ENCODE measurements around the gene ADAMTS19.

Gene ADAMTS19

DNA sequence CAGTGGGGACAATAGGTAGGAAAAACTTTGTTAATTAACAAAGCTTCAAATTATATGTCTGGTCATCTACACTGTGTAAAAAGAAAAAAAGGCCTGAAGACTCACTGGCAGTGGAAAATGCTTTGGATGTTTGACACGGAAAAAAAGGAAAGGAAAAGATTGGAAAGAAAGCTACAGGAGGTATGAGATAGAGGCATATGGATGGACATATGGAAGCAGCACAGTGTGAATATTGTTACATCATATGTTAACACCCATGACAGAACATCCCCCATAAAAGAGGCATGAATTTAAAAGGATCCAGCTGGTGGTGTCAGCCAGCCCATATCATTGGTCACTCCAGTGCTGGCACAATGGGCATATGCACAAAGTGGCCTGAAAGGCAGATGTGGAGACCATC, 19.0 kb upstream of the ADAMTS19 start:
- in situ Hi-C loops (cut with HindIII; ENCODE audit: low pct_unique_long_range_greater_than_20kb, low sequenced_read_pairs) = no loop called here
- no peak for DNase-seq (ENCODE audit: low read depth in 1 of 2, low spot score in 1 of 2)
- no peak for TF ChIP-seq JUND (IDR thresholded peaks at IDR 0.05; ENCODE audit: low read depth)

DNA sequence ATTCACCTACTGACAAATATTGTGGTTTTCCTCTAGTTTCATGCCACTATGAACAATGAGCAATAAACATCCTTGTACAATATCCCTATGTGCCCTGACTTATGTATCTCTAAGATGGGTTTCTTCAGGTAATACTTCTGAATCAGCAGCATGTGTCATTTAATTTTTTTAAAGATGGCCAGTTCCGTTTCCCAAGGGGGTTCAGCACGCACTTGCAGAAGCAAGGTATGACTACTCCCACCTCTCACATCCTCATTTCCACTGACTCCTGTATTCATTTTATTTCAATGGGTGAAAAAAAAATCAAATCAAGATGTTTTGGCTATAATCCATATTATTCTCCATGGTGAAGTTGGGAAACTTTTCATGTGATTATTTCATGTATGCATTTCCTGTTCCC, 14.7 kb upstream of the ADAMTS19 start:
- DNase-seq (ENCODE audit: low read depth in 1 of 2, low spot score in 1 of 2) = no peak
- in situ Hi-C loops (cut with HindIII; ENCODE audit: low pct_unique_long_range_greater_than_20kb, low sequenced_read_pairs) = no loop called here
- TF ChIP-seq JUND (IDR thresholded peaks at IDR 0.05; ENCODE audit: low read depth) = no peak

- in situ Hi-C loops (cut with HindIII; ENCODE audit: low pct_unique_long_range_greater_than_20kb, low sequenced_read_pairs) = no loop called here
- no peak for DNase-seq (ENCODE audit: low read depth in 1 of 2, low spot score in 1 of 2)
- TF ChIP-seq JUND (IDR thresholded peaks at IDR 0.05; ENCODE audit: low read depth) = no peak
Observed at GRCh38 chr5:129447968-129448367, 12.1 kb upstream of the ADAMTS19 start.

- no peak for TF ChIP-seq JUND (IDR thresholded peaks at IDR 0.05; ENCODE audit: low read depth)
- no peak for DNase-seq (ENCODE audit: low read depth in 1 of 2, low spot score in 1 of 2)
- in situ Hi-C loops (cut with HindIII; ENCODE audit: low pct_unique_long_range_greater_than_20kb, low sequenced_read_pairs) = no loop called here
Observed at GRCh38 chr5:129448654-129449053, 11.4 kb upstream of the ADAMTS19 start.

- in situ Hi-C loops (cut with HindIII; ENCODE audit: low pct_unique_long_range_greater_than_20kb, low sequenced_read_pairs) = no loop called here
- DNase-seq (ENCODE audit: low read depth in 1 of 2, low spot score in 1 of 2) = no peak
- no peak for TF ChIP-seq JUND (IDR thresholded peaks at IDR 0.05; ENCODE audit: low read depth)
Observed at GRCh38 chr5:129454461-129454860, 5.6 kb upstream of the ADAMTS19 start.

DNA sequence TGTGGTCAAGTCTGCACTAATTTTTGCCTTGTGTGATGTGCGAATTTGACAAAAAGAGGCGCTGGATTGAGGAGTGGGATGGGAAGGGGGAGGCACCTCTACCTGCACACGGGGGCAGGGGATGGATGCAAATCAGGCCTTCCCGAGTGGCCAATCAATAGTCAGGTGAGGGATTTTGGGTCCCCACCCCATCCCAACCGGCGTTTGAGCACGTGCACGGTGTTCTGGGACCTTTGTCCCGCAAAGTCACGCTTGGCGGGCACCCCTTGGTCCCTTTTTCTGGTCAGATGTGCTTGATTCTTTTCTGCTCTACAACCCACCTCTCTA, 685 bp upstream of the ADAMTS19 start:
- in situ Hi-C loops (cut with HindIII; ENCODE audit: low pct_unique_long_range_greater_than_20kb, low sequenced_read_pairs) = no loop called here
- no peak for TF ChIP-seq JUND (IDR thresholded peaks at IDR 0.05; ENCODE audit: low read depth)

DNA sequence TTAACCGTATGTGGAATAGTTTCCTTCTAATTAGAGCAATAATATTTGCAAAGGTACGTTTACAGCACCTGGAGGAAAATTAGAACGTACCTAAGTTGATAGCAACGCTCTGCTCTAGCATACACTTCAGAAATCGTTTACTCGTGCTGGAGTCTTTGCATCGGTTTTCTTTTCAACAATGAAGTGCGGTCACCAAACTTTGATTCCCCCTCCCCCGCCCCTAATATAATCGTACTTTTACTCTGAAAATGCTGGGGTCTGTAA, 506 bp downstream of the ADAMTS19 start:
- DNase-seq (ENCODE audit: low read depth in 1 of 2, low spot score in 1 of 2) = peak; percentile 9 to 15
- in situ Hi-C loops (cut with HindIII; ENCODE audit: low pct_unique_long_range_greater_than_20kb, low sequenced_read_pairs) = no loop called here
- no peak for TF ChIP-seq JUND (IDR thresholded peaks at IDR 0.05; ENCODE audit: low read depth)

More for the DNA sequence above, 685 bp upstream of the ADAMTS19 start:
- no peak for DNase-seq (ENCODE audit: low read depth in 1 of 2, low spot score in 1 of 2)

- DNase-seq (ENCODE audit: low read depth in 1 of 2, low spot score in 1 of 2) = peak; percentile 76 to 81
- TF ChIP-seq JUND (IDR thresholded peaks at IDR 0.05; ENCODE audit: low read depth) = no peak
- in situ Hi-C loops (cut with HindIII; ENCODE audit: low pct_unique_long_range_greater_than_20kb, low sequenced_read_pairs) = no loop called here
Observed at GRCh38 chr5:129460936-129461710, 1.0 kb downstream of the ADAMTS19 start.

- in situ Hi-C loops (cut with HindIII; ENCODE audit: low pct_unique_long_range_greater_than_20kb, low sequenced_read_pairs) = no loop called here
- no peak for TF ChIP-seq JUND (IDR thresholded peaks at IDR 0.05; ENCODE audit: low read depth)
- no peak for DNase-seq (ENCODE audit: low read depth in 1 of 2, low spot score in 1 of 2)
Observed at GRCh38 chr5:129461711-129462332, 1.7 kb downstream of the ADAMTS19 start.

GRCh38 chr5:129465776-129466344, 5.8 kb downstream of the ADAMTS19 start:
- in situ Hi-C loops (cut with HindIII; ENCODE audit: low pct_unique_long_range_greater_than_20kb, low sequenced_read_pairs) = no loop called here
- no peak for DNase-seq (ENCODE audit: low read depth in 1 of 2, low spot score in 1 of 2)
- TF ChIP-seq JUND (IDR thresholded peaks at IDR 0.05; ENCODE audit: low read depth) = no peak

- no peak for DNase-seq (ENCODE audit: low read depth in 1 of 2, low spot score in 1 of 2)
- TF ChIP-seq JUND (IDR thresholded peaks at IDR 0.05; ENCODE audit: low read depth) = no peak
- in situ Hi-C loops (cut with HindIII; ENCODE audit: low pct_unique_long_range_greater_than_20kb, low sequenced_read_pairs) = no loop called here
Observed at GRCh38 chr5:129474544-129474943, 14.4 kb downstream of the ADAMTS19 start.

- DNase-seq (ENCODE audit: low read depth in 1 of 2, low spot score in 1 of 2) = no peak
- in situ Hi-C loops (cut with HindIII; ENCODE audit: low pct_unique_long_range_greater_than_20kb, low sequenced_read_pairs) = no loop called here
- TF ChIP-seq JUND (IDR thresholded peaks at IDR 0.05; ENCODE audit: low read depth) = no peak
Observed at GRCh38 chr5:129476751-129477150, 16.7 kb downstream of the ADAMTS19 start.

- TF ChIP-seq JUND (IDR thresholded peaks at IDR 0.05; ENCODE audit: low read depth) = no peak
- in situ Hi-C loops (cut with HindIII; ENCODE audit: low pct_unique_long_range_greater_than_20kb, low sequenced_read_pairs) = no loop called here
- no peak for DNase-seq (ENCODE audit: low read depth in 1 of 2, low spot score in 1 of 2)
Observed at GRCh38 chr5:129477532-129477931, 17.4 kb downstream of the ADAMTS19 start.
